Measurements from ENCODE around the gene TMEM31. TPM values are rescaled to one million over a fixed set of nuclear protein-coding genes. Genes with fewer than 3 reads are reported as not detected.
"Not testable (repeated sequence)": the region's sequence is repeated elsewhere in the genome, so short reads cannot be mapped to it uniquely, and the experiment has no call there.

TMEM31 gene
- total RNA-seq, 1 donor from 2014 or later, result 0.74 TPM

DNA sequence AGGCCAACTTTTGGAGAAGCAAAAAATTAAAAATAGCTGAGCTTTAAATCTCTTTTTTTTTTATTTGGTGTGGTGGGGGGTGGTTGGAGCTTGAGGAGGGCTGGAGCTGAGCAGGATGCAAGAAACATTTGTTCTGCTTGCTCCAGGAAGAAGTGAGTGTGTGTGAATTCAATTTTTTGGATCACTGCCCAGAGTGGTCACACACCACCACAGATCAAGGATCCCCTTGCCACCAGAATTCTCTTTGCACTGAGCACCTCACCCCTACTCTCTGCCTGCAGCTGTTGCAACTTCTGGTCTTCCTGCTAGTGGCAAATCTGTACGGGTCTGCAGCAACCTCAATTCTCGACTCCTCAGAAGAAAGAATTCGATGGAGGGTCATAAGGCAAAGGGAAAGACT lies 46.0 kb downstream of the TMEM31 start:
- Mint-ChIP-seq H3K4me1 (no peaks in the 10 kb centered on the region), H3K36me3 (peaks cover 2% of the 10 kb centered on the region), H3K4me3 (no peak overlapping the region), H3K27ac (no peak overlapping the region), H3K9me3 (peaks cover 34% of the 10 kb centered on the region), H3K27me3 (ENCODE audit: low read depth) (no peaks in the 10 kb centered on the region)
- no peak for DNase-seq (ENCODE audit: low spot score in 2 of 2, unreplicated experiment in 2 of 2)
- no peak for TF ChIP-seq CTCF (IDR thresholded peaks at IDR 0.05; ENCODE audit: unreplicated experiment)

GRCh38 chrX:103758555-103758954 lies 47.8 kb downstream of the TMEM31 start:
- H3K4me3 Mint-ChIP-seq, result no peak overlapping the region
- no peak for TF ChIP-seq CTCF (IDR thresholded peaks at IDR 0.05; ENCODE audit: unreplicated experiment)
- no peak for DNase-seq (ENCODE audit: low spot score in 2 of 2, unreplicated experiment in 2 of 2)
- H3K27me3 Mint-ChIP-seq (ENCODE audit: low read depth), result peaks cover 4% of the 10 kb centered on the region
- no peaks in the 10 kb centered on the region for H3K4me1 Mint-ChIP-seq
- H3K9me3 Mint-ChIP-seq, result peaks cover 43% of the 10 kb centered on the region
- H3K27ac Mint-ChIP-seq, result no peak overlapping the region
- peaks cover 2% of the 10 kb centered on the region for H3K36me3 Mint-ChIP-seq

DNA sequence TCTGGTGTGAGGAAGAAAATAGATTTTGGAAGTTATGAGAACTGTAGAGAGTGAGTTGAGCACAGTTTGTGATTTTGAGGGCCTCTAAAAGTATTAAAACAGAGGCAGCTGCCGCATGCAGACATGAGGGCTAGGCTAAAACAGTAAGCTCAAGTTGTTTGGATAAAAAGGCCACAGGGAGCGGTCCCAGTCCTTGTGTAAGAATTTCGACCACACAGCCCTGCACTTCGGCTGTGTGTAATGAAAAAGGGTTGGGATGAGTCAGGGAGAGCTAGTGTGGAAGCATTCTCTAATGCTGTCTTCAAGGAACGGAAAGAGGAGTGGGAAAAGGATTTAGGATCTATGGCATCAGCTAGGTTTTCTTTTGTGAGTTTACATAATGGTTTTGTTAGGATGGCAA lies 52.8 kb downstream of the TMEM31 start:
- Mint-ChIP-seq H3K27me3 (ENCODE audit: low read depth) (peaks cover 32% of the 10 kb centered on the region), H3K9me3 (peaks cover 36% of the 10 kb centered on the region)
- not testable (repeated sequence) for H3K36me3 Mint-ChIP-seq; H3K27ac Mint-ChIP-seq; H3K4me1 Mint-ChIP-seq; H3K4me3 Mint-ChIP-seq; DNase-seq (ENCODE audit: low spot score in 2 of 2, unreplicated experiment in 2 of 2)

Other genes with a start within 250 kb of the TMEM31 start
- 0.78 to 1.5 TPM (median 1.3 TPM) in 3 replicates for gene RAB40A, start 191.4 kb upstream of the TMEM31 start, total RNA-seq
- 59.8 to 64.6 TPM (median 63.1 TPM) in 3 replicates for gene TCEAL4, start 125.4 kb upstream of the TMEM31 start, total RNA-seq
- gene TCEAL3, start 102.9 kb upstream of the TMEM31 start, total RNA-seq, result 11.9 to 13.0 TPM (median 11.9 TPM) in 3 replicates
- 17.1 to 18.8 TPM (median 18.7 TPM) in 3 replicates for gene TCEAL1, start 81.9 kb upstream of the TMEM31 start, total RNA-seq
- gene MORF4L2, start 24.2 kb upstream of the TMEM31 start, total RNA-seq, result 372 to 379 TPM (median 373 TPM) in 3 replicates
- 0.11 to 0.58 TPM (median 0.33 TPM) in 3 replicates for gene PLP1, start 65.9 kb downstream of the TMEM31 start, total RNA-seq
- 1.6 to 1.9 TPM (median 1.9 TPM) in 3 replicates for gene RAB9B, start 121.3 kb downstream of the TMEM31 start, total RNA-seq